Pons (tissue), 1 donor: ENCODE results near the gene OR4Q2.
"Not testable (repeated sequence)": the region's sequence is repeated elsewhere in the genome, so short reads cannot be mapped to it uniquely, and the experiment has no call there.

ENCODE experiments used
- DNase-seq: peaks from one replicate; pipeline ENCODE4 v3.0.0-alpha.2; 2016; ENCODE audit warnings: low spot score

OR4Q2 gene

GRCh38 chr14:20001863-20002262 lies at the start of gene OR4Q2:
OR4Q2 (plus strand) TSS chr14:20002163.
- DNase-seq, result no peak

- not testable (repeated sequence) for DNase-seq
Measured at GRCh38 chr14:19969735-19970134, 32.2 kb upstream of the OR4Q2 start.

GRCh38 chr14:19974844-19975243 lies 27.1 kb upstream of the OR4Q2 start:
- no peak for DNase-seq

- no peak for DNase-seq
Measured at GRCh38 chr14:19975291-19975690, 26.7 kb upstream of the OR4Q2 start, which contains the start of gene OR4K15. OR4K15 (plus strand) TSS chr14:19975591; CDS start chr14:19975591, 0 bp downstream.

- DNase-seq, result no peak
Measured at GRCh38 chr14:19993438-19993837, 8.5 kb upstream of the OR4Q2 start.

- no peak for DNase-seq
Measured at GRCh38 chr14:20002319-20002718, 356 bp downstream of the OR4Q2 start.

GRCh38 chr14:20008156-20008555 lies 6.2 kb downstream of the OR4Q2 start:
- DNase-seq, result no peak

GRCh38 chr14:20019257-20019865 lies 17.4 kb downstream of the OR4Q2 start, which contains the start of gene OR4K14:
OR4K14 (minus strand) TSS chr14:20019307; CDS start chr14:20015193, 4,114 bp downstream.
- DNase-seq, result no peak

GRCh38 chr14:20031058-20031457 lies 29.1 kb downstream of the OR4Q2 start:
- no peak for DNase-seq

GRCh38 chr14:20035449-20035848 lies 33.5 kb downstream of the OR4Q2 start:
- no peak for DNase-seq

- no peak for DNase-seq
Measured at GRCh38 chr14:20035938-20036337, 34.0 kb downstream of the OR4Q2 start, which contains the start of gene OR4K13. OR4K13 (minus strand) TSS chr14:20036038; CDS start chr14:20034758, 1,280 bp downstream.

- no peak for DNase-seq
Measured at GRCh38 chr14:20044243-20044642, 42.3 kb downstream of the OR4Q2 start.

- DNase-seq, result no peak
Measured at GRCh38 chr14:20048202-20048601, 46.2 kb downstream of the OR4Q2 start.
